Left forelimb (tissue), 1 donor: ENCODE measurements around the gene DNASE1L2.

Source experiments
- DNase-seq: peaks from one replicate; pipeline ENCODE4 v3.0.0-alpha.2; 2018; ENCODE audit warnings: low spot score

DNASE1L2 gene

DNA sequence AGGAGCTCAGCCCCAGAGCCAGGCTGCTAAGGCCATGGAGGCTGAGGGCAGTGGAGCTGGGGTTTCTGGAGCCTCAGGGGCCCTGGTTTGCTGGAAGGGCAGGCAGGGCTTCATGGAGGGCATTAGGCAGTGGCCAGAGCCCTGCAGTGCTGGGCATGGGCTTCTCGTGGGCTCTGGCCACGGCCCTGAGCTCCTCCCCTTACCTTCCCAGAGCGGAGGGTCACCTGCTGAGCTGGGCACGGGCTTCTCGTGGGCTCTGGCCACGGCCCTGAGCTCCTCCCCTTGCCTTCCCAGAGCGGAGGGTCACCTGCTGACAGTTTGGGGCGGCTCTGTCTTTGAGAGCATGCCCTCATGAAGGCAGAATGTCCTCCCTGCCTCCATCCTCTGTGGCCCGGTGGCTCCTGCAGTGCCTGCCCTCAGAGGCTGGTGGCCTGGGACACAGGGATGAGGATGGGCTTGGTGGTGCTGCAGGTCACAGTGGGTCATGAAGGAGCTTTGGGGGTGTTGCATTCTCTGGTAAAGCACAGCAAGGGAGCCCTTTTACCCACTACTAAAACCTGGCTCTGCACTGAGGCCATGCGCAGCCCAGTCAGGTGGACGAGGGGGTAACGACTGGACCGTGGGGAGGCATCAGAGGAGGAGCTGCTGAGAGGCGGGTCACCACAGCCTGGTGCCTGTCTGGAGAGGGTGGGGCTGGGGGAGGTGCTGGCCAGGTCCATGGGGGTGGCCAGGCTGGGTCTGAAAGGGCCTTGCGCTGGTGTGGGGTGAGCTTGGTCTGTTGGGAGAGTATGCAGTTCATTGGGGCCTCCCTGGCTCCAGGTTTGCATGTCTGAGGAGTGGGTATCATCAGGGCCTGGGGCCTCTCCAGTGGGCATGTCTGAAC is 34.6 kb downstream of the DNASE1L2 start:
- no peak for DNase-seq

DNA sequence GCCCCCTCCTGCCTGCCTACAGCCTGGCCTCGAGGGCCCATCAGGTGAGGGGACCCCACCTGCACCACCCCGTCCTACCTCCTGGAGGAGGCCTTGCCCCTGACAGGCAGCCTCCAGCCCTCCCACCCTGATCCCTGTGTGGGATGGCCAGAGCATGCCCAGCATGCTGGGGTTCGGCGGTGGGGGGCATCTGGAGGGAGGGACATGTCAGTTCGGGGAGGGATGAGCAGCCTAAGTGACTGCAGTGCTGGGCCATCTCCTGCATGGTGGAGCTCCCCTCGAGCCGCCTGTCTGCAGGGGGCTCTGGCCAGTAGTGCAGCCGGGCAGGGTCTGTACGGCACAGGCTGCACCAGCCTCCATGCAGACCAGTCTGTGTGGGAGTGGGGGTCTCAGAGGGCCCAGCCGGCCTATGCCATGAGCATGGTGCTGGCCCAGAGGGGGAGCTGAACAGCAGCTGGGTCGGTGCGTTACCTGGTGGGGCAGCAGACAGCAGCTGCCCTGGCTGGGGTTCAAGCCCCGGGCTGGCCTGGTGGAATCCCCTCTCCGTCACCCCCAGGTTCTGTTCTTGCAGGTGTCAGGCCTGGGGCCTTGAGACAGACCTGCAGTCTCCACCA is 35.7 kb downstream of the DNASE1L2 start:
- no peak for DNase-seq

DNA sequence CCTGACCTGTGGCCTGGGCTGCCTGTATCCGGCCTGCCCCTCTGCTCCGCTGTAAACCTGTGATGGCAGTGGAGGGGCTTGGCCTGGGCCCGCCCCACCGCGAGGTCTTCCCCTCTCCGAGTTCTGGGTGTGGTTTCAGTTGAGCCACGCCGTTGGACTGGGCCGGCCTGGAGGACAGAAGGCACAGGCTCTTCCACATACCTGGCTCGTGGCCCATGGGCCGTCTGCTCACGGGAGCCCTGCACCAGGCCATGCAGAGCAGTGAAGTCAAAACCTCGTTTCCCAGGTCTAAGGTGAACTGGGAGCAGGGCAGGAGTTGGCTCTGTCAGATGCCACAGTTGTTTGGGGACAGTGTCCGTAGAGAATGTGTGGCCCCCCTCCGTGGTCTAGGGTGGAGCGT is 37.2 kb downstream of the DNASE1L2 start:
- DNase-seq, result no peak

DNA sequence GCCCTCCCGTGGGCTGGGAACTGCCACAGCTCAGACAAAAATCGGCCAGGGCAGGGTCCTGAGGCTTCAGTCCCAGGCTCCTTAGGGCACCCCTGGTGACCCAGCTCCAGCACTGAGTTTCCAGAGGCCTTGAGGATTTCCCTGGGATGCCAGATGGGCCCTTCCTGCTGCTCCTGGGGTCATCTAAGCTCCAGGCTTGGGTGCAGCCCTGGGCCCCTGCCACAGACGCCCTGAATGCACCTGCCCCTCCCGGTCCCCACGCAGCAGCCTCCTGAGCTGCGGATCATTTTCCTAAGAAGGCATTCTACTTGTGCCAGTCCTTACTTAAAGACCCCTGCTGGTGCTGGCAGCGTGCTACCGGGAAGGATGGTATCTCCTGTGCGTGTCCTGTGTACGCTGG is 37.7 kb downstream of the DNASE1L2 start:
- DNase-seq, result no peak

DNA sequence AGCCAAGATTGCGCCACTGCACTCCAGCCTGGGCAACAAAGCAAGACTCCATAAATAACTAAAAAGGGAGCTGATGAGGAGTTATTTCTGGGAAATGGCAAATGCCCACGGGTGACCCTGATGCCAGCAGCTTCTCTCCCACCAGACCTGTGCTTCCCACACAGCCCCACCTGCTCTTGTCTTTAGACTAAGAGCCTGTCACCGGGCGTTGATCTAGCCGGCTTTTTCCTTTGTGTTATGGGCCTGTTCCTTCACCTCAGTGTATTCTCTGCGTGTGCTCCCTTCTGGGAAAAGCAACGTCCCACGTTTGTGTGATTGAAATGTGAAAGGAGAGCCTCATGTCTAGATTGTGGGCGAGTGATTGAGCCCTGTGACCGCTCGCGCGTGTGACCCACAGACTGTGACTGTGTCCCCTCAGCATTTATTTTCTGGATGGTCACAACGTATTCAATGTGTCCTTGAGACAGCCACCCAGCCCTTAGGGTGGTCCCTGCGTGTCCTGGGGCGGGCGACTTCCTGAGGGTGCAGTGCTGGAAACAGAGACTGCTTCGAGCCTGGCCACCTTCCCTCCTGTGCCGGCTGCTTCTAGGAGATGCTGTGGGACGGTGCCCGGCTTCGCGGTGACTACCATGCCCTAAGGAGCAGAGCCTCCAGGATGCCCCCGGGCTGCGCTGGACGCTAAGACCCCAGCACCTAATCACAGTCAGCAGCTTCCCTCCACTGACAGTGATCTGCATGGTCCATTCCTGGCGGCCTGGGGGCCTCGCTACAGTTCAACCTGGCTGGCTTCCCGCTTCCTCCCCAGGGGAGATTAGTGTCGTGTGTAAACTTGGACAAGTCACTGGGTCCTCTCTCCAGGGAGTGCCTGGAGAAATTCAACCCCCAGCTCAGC is 39.5 kb downstream of the DNASE1L2 start:
- no peak for DNase-seq

DNA sequence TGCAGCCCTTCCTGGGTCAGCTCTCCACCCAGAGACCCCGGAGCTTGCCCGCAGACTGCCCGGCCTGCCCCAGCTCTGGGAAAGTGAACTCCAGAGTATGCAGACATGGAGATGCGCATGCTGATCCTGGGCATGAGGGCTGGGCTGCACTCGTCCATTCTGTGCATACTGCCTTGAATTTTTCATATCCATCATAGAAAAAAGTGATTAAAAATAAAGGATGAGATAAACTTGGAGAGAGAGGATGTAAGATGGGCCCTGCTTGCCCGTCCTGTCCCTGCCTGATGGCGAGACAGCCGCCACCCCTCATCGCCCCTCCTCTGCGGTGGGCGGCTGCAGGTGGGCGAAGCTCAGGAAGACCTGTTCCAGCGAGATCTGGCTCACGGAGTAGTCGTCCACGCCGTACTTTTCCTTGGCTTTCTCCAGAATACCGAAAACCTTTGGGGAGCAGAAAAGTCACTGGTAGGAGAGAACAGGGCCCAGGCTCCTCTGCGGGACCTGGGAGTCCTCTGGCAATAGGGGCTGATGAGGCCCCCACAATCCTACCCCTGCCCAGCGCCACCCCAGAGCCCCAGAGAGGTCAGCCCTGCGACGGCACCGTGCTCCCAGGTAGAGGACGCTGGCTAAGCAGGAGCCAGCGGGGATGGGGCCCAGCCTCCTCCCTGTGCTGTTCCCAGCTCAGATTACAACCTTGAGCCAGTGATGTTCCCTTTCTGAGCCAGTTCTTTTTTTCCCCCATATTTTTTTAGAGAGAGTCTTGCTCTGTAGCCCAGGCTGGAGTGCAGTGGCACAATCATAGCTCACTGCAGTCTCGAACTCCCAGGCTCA is 40.3 kb downstream of the DNASE1L2 start:
- no peak for DNase-seq

DNA sequence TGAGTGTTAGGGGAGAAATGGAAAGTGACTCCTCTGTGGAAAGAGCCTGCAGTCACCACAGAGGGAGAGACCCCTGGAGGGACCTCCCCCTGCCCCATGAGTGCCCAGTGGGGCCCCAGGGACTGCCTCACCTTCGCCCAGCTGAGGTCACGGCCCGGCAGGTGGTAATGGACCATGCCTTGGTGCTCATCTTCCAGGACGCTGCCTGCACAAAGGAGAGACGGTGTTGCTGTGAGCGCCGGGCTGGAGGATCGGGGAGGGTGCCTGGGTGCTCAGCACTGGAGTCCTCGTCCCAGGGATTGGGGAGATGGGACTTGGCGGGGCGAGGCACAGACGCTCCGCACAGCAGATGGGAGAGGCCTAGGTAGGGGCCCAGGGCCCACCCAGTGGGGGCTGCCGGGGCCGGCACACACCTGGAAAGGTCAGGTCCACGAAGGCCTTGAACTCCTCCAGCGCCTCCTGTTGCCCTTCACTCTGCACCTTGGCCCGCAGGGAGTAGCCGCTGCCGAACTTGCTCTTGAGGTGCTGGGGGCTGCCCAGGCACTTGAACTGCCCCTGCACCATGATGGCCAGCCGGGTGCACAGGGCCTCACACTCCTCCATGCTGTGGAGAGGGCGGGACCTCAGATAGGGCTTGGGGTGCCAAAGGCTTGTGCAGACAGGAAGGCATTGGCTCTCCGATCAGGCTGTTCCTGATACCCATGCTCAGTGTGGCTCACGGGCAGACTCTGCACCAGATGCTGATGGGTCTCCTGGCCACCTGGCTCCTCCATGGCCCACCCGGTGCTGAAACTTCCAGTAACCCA is 41.4 kb downstream of the DNASE1L2 start:
- DNase-seq, result no peak

DNA sequence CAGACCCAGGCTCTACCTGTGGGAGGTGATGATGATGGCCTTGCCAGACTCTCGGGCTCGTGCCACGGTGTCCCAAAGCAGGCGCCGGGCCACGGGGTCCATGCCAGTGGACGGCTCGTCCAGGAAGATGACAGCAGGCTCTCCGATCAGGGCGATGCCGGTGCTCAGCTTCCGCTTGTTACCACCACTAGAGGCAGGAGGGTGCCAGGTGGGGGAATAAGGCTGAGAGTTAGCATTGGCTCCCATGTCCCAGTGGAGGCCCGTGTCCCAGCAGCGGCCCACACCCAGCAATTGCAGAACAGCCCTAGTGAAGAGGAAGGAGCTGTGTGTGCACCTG is 42.0 kb downstream of the DNASE1L2 start:
- no peak for DNase-seq

DNA sequence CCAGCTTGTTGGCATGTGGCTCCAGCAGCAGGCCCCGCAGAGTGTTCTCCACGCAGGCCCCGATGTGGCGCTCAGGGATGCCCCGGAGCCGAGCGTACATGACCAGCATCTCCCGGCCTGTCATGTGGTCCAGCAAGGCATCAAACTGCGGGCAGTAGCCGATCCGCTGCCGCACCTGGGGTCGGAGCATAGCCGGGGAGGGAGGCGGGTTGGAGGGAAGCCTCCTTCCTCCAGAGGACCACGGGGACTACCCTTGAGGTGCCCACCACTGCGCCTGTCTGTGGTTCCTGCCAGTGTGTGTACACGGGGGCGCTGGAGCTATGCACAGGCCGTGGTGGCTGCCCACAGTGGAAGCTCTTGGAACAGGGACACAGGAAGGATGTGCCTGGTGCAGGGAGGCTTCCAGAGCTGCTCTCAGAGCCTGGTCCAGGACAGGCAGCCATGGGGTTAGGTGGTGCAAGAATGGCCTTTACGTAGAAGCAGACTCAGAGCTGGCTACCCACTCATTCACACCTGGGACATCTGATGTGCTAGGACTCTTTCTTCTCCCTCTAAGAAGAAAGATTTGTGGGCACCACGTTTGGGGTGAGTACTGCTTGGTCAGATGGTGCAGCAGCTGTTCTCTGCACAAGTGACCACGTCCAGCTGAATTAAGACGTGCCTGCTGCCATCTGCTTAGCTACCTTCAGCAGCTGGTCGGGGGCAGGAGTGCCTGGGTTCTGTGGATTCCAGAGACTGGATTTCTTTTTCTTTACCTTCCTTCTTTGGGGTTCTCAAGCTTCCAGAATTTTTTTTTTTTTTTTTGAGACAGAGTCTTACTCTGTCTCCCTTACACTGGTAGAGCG is 42.9 kb downstream of the DNASE1L2 start:
- DNase-seq, result no peak

DNA sequence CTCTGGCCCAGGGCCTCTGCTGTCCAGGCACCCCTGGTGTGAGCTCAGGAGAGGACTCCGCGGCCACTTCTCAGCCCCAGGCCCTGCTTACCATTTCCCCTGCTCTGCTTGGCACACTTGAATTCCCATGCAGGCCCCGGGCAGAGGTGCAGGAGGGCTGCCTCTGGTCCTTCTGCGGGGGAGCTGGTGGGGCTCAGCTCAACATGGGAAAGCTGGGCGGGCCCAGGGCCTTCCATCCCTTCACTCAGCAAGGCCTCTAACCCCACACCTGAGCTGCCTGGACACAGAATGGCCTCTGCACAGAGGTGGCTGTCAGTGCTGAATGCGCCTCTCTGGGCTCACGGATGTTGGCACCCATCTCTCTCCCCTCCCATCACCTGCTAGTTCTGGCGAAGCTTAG is 44.2 kb downstream of the DNASE1L2 start:
- no peak for DNase-seq

DNA sequence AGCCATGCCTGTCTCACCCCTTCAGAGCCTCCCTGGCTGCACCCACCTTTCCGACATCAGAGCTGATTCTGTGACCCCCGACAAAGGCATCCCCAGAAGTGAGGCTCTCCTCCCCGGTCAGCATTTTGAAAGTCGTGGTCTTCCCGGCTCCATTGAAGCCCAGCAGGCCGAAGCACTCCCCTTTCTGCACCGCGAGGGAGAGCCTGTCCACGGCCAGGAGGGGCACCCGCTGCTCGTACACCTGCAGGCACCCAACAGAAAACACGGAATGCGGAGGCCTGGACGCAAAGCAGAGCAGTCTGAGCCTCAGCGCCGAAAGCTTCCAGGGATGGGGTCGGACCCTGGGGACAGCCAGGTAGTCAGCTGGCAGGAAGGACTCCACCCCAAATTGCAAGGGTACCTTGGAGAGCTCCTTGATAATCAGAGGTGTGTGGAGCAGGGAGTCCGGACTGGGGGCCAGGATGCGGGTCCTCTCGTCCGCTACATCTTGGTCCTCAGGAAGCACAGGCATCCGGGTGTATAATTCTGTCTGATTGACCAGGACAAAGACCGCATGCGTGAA is 44.8 kb downstream of the DNASE1L2 start:
- no peak for DNase-seq

DNA sequence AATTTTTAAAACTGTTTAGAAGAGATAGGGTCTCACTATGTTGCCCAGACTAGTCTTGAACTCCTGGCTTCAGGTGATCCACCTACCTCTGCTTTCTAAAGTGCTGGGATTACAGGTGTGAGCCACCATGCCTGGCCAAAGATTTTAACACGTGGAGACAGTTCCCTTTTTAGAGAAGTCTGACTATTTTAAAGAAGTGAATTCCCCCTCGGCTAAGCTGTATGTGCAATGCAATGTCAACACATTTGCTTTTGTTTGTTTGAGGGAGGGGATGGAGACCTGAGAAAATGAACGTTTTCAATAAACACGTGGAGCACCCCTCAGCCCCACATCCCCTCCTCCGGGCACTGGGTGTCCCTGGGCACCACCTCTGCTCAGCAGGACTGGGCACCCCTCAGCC is 46.0 kb downstream of the DNASE1L2 start:
- no peak for DNase-seq

DNA sequence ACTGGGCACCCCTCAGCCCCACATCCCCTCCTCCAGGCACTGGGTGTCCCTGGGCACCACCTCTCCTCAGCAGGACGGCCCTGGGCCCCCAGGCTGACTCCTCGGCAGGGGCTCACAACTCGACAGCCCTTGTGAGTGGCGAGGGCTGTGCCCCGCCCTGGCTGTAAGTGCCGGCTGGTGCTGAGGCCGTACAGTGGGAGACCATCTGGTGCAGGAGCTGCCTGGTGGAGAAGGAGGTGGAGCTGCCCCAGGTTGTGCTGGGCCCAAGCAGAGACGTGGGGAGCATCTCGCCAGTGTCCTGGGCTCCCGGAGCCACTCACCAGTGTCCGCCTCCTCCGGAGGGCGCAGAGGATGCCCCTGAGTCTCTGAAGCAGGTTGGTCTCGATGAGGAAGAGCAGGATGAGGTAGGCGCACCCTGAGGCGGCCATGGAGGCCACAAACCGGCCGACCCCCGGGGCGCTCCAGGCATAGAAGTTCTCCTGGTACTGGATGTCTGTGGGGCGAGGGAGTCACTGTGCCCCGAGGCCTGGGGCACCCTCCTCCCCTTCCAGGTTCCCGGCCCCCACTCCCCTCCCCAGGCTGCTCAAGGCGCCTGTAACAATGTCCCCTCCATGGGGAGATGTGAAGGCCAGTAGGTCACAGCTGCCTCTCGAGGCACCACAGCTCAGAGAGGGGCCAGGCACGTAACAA is 46.8 kb downstream of the DNASE1L2 start:
- DNase-seq, result no peak

DNA sequence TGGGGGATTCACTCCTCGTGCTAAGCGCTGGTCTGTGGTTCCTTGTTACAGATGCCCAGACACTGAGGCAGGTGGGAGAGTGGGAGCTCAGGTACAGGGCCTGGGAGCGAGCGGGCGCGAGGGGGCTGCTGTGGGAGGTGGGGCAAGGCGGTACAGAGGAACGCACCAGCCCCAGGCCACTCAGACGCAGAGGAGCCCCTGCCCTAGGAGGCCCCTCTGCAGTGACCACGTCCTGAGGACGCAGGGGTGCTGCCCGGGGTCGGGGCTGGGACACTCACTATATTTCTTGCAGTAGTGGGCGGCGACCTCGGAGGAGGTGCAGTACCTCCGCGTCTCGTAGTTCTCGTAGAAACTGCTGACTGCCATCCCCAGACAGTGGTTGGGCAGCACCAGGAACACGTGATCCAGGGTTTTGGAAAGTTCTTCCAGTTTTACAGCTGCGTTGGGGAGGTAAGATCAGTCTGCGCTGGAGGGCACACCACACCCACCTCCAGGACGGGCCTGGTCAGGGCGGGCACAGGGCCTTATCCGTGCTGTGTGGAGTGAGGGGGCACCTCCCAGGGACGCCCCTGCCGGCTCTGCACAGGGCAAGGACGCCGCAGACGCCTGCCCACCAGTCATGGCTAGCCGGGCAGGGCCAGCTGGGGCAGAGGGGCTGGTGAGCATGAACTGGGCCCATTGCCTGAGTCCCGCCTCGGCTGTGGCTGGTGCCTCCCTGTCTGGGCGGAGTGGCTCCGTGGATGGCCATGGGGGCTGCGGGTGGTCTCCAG is 47.9 kb downstream of the DNASE1L2 start:
- no peak for DNase-seq

DNA sequence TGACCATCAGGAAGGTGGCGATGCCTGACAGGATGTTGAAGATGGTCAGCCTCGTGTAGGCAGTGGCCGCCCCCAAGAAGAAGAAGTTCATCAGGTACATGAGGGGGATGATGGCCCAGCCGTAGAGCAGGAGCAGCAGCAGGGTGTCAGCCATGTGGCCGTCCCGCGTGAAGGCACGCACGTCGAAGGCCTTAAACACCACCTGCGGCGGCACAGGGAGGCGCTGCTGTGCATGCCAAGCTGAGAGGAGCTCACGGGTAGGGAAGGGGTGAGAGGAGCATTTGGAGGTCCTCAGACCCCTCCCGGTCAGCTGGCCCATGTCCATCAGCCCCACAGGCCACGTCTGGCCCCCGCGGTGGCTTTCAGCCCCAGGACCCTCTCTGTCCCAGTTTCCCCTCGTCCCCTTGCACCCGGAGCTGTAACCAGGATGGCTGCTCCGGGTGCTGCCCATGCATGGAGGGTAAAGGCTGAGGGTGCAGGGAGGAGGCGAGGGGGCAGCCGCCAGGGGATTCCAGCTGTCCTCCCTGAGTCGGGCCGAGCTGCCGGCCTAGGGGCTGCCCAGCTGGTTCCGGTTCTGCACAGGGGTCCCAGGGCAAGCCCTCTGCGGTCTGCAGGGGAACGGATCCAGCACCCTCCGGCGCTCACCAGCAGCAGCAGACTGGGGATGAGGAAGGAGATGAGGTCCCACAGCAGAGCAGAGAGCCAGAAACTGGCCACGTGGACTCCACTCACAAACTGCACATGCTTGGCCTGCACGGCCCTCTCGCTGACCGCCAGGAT is 48.7 kb downstream of the DNASE1L2 start:
- no peak for DNase-seq

DNA sequence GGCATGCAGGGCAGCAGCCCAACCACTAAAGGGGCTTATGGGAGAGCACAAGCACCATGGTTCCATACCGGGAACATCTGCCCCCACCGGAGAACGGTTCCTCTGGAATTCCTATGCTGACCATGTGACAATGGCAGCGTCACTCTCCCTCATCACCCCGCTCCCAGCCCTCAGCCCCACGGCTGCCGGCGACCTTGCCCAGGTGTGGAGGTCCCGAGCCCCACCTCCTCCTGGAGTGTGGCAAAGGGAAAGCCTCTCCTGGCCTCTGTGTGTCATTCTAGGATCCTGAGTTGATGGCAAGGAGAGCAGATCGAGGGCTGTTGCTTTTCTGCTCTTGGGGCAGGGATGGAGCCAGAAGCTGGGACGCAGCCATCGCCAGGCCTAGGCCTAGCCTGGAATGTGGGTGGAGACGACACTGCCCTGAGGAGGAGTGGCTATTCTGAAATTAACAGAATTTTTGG is 49.5 kb downstream of the DNASE1L2 start:
- DNase-seq, result no peak

DNA sequence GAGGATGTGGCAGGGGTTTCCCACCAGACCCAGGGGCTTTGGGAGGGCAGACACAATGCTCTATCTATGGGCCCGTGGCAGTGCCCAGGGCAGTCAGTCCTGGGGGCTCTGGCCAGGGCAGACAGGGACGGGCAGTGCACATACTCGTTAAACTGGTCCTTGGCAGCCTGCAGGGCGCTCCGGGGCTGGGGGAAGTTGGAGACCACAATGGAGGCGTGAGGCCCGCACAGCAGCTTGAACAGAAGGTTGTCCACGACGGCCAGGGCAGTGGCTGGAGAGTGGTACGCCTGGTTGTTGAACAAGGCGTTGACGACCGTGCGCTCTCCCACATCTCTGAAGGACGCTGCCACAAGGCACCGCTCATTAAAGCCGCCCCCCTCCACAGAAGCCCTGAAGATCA is 50.3 kb downstream of the DNASE1L2 start:
- DNase-seq, result no peak
